GM12872 (cell line): ENCODE measurements around the gene GALT.

Experiments
- TF ChIP-seq, protein P1 (sequence below): IDR thresholded peaks from 3 replicates; pipeline ENCODE4 v1.5.1; 2011; ENCODE audit warnings: low read depth, mild to moderate bottlenecking, low read length, moderate library complexity; ENCODE audit not compliant: insufficient read depth

The GALT gene

DNA sequence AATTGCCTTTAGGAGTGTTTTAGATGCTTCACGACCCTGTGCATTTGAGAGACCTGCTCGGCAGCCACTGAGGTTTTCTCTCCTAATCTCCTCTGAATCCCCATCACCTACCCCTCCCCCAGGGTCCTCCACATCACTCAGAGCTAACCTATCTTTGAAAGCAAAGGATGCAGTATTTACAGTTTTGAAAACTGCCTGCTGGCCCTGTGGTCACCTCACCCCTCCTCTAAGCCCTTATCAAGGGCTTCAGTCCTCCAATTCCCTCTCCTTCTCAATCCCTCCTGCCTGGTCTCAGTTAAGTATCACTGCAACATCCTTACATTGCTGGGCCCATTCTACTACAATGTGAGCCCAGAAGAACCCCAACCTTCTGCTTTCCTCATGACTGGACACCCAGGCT lies 39.1 kb upstream of the GALT start:
- TF ChIP-seq, protein P1, sequence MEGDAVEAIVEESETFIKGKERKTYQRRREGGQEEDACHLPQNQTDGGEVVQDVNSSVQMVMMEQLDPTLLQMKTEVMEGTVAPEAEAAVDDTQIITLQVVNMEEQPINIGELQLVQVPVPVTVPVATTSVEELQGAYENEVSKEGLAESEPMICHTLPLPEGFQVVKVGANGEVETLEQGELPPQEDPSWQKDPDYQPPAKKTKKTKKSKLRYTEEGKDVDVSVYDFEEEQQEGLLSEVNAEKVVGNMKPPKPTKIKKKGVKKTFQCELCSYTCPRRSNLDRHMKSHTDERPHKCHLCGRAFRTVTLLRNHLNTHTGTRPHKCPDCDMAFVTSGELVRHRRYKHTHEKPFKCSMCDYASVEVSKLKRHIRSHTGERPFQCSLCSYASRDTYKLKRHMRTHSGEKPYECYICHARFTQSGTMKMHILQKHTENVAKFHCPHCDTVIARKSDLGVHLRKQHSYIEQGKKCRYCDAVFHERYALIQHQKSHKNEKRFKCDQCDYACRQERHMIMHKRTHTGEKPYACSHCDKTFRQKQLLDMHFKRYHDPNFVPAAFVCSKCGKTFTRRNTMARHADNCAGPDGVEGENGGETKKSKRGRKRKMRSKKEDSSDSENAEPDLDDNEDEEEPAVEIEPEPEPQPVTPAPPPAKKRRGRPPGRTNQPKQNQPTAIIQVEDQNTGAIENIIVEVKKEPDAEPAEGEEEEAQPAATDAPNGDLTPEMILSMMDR: no peak

DNA sequence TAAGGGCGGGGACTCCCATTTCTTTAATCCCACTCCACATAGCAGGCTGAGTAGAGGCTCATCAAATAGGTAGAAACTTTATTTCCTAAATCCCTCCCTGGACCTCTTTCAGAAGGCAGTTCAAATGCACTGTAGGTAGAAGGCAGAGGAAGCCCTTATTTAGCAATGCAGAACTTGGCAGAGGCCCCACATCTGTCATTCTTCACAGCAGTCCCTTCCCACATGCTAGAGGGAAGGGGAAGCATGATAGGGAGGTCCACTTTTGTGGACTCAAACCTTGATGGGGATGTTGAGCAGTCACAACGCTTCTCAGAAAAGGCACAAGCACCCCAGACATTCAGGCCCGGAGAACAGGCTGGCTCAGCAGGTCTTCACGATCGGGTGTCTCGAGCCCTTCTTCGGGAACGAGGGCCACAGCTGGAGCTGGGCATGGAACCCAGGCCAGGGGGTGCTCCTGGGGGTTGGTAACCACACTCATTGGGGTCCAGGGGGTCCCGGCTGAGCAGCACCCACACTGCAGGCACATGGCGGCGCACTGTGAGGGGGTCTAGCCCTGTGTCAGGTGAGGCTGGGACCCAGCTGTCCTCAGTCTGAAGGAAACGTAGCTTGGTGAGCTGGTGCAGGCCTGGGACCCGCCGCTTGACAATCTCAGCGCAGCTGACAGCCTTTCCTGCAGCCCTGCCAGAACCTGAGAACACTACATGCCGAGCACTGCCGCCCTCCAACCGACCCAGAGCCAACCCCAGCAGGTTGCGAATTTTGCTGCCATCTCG lies 35.9 kb upstream of the GALT start:
- TF ChIP-seq, protein P1: no peak

DNA sequence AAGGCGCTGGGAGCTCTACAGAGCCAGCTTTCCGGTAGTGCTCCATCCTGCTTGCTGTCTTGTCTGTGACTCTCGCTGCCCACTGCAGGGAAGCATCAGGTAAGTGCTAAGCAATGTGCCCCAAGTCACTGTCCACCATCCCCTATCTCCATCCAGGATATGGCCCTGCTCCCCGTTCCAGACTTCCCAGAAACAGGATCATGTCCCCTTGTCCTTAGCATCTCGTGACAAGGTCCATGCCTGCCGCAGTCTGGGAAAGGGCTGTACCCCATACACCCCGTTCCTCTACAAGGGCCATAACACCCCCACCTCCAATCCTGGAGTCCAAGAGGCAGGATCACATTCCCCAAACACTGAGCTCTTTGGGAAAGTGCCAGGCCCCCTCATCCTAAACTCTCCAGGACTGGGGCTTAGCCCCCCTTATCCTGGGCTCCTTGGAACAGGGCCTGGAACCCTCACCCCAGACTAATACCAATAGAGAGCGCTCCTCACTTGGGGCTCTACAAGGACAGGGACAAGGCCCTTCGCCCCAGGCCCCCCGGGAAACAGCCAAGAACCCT lies 35.1 kb upstream of the GALT start:
- TF ChIP-seq, protein P1: 0 out of 3 replicates have a peak, but pooled peaks have one; percentile 1

DNA sequence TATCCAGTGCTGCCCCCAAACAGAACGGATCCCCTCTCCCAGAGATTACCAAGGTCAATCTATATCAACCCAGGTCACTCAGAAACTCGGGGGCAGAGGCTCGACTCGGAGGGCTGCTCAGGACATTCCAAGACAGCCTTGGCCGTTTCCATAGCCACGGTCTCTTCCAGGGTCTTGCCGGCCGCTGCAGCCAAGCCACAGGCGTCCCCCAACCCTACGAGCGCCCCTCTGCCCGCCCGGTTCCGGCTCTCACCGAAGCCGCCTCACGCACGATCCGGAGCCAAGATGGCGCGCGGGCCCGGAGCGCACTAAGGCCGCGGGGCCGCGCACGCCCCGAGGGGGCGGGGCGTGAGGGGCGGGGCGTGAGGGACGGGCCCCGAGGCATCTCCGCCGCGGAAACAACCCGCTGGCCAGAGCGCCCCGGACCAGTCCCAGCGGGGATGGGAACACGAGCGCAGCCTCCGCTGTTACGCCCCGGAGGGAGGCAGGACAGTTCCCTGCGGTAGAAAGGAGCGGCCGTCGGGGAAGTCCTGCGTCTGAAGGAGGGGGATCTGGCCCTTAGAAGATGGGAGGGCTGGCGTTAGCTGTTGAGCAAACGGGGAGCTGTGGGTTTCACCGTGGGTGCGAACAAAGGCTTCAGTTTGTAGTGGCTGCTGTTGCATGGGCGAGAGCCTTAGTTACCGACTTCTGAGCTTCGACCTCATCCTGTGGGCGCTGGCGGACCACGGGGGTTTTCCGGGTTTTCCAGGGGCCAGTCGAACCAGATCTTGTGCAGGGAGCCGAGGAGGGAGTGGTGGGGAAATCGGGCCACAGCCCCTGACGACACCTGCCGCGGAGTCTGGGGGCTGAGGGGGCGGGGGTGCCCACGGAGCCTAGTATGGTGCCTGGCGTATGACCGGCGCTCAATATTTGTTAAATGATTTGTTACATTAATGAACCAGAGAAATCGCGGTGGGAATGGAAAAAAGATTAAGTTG lies 34.4 kb upstream of the GALT start, which contains the start of gene RPP25L:
TSS of gene RPP25L (minus strand) at position 287 of the 977 bp plus-strand sequence. CDS start 801 bp downstream, outside the sequence.
- TF ChIP-seq, protein P1: no peak

DNA sequence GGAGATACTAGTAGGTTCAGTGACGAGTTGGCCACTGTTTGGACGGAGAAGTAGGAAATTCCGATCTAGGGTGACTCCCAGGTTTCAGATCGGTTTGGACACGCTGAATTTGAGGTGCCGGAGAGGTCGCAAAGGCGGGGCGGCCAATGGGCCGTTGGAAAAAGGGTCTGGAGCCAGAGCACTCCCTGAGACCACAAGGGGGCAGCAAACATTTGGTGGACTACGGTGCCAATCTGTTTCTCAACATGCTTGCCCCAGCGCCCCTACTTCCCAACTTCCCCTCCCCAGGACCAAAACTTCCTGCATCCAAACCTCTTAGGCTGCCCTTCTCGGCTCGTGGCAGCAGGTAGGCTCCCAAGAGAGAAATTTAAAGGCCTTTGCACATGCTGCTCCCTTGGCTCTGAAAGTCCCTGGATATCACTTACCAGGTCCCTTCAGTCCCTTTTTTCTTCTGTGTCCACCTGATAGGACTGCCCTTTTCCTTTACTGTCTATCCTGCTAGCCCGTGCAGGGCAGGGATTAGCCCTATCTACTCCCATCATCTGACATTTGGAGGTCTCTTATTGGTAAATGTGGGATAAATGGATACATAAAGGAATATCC lies 33.6 kb upstream of the GALT start:
- TF ChIP-seq, protein P1: peak; percentile 93

DNA sequence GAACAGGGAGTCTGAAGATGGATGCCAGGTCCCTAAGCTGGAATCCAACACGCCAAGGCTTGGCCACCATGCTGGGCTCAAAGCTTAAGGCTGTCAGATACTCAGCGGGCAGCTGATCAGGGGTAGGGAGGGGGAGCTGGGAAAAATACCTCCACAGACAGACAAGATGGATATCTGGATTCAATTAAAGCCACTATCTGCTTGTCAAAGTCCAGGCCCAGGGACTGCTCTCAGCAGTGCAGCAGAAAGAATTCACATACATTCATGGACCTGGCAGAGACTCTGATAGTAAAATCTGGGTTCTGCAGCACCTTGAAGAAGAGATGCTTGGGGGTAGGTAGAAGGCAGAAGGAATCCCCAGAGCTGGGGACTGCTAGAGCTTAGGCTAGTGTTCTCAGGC lies 31.3 kb upstream of the GALT start:
- TF ChIP-seq, protein P1: no peak
